ENCODE results near the gene GNA15. TPM values are rescaled to one million over a fixed set of nuclear protein-coding genes. Genes with fewer than 3 reads are reported as not detected.

GNA15 gene
- total RNA-seq, 4 donors from 2014 or later, result 1.2 to 7.2 (median 2.9) TPM

DNA sequence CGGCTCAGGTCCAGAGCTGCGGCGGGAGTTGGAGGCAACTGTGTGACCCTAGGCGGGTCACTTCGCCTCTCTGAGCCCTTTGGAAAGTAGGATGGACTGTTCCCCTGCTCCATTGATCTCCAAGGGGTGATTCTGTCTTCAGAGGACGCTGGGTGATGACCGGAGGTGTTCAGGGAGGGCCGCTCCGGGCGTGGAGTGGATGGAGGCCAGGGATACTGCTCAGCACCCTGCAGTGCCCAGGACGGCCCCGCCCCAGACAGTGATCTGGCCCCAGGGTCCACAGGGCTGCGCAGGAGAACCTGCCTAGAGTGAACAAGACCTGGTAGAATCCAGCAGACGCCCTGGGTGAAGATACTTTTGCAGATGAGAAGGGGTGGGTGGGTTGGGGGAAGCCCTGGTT is 56.9 kb downstream of the GNA15 start:
- Histone ChIP-seq H3K27ac (no peak overlapping the region), H3K4me1 (peaks cover 0 to 1% of the 10 kb centered on the region in 2 donors), H3K4me3 (no peak overlapping the region), H3K9me3 (no peaks in the 10 kb centered on the region), H3K36me3 (no peaks in the 10 kb centered on the region), H3K27me3 (no peaks in the 10 kb centered on the region)
- intact Hi-C loops (cut with DNase I; ENCODE audit: low total_unique reads), result no loop called here
- no peak for DNase-seq
- no peak for TF ChIP-seq POLR2A (IDR thresholded peaks at IDR 0.05)
- TF ChIP-seq, protein P1, sequence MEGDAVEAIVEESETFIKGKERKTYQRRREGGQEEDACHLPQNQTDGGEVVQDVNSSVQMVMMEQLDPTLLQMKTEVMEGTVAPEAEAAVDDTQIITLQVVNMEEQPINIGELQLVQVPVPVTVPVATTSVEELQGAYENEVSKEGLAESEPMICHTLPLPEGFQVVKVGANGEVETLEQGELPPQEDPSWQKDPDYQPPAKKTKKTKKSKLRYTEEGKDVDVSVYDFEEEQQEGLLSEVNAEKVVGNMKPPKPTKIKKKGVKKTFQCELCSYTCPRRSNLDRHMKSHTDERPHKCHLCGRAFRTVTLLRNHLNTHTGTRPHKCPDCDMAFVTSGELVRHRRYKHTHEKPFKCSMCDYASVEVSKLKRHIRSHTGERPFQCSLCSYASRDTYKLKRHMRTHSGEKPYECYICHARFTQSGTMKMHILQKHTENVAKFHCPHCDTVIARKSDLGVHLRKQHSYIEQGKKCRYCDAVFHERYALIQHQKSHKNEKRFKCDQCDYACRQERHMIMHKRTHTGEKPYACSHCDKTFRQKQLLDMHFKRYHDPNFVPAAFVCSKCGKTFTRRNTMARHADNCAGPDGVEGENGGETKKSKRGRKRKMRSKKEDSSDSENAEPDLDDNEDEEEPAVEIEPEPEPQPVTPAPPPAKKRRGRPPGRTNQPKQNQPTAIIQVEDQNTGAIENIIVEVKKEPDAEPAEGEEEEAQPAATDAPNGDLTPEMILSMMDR (IDR thresholded peaks at IDR 0.05), result no peak

- Histone ChIP-seq H3K27ac (no peak overlapping the region), H3K4me1 (no peaks in the 10 kb centered on the region), H3K4me3 (no peak overlapping the region), H3K9me3 (no peaks in the 10 kb centered on the region), H3K36me3 (no peaks in the 10 kb centered on the region), H3K27me3 (no peaks in the 10 kb centered on the region)
- TF ChIP-seq, protein P1 (IDR thresholded peaks at IDR 0.05), result no peak
- TF ChIP-seq POLR2A (IDR thresholded peaks at IDR 0.05), result no peak
- no peak for DNase-seq
- intact Hi-C loops (cut with DNase I; ENCODE audit: low total_unique reads), result no loop called here
Measured at GRCh38 chr19:3193256-3194105, 57.6 kb downstream of the GNA15 start.

- Histone ChIP-seq H3K4me1 (no peaks in the 10 kb centered on the region), H3K36me3 (no peaks in the 10 kb centered on the region), H3K27me3 (no peaks in the 10 kb centered on the region), H3K27ac (no peak overlapping the region), H3K9me3 (no peaks in the 10 kb centered on the region), H3K4me3 (no peak overlapping the region)
- intact Hi-C loops (cut with DNase I; ENCODE audit: low total_unique reads), result no loop called here
- no peak for DNase-seq
- TF ChIP-seq, protein P1 (IDR thresholded peaks at IDR 0.05), result no peak
- no peak for TF ChIP-seq POLR2A (IDR thresholded peaks at IDR 0.05)
Measured at GRCh38 chr19:3194106-3195087, 58.6 kb downstream of the GNA15 start.

- Histone ChIP-seq H3K4me1 (no peaks in the 10 kb centered on the region), H3K9me3 (no peaks in the 10 kb centered on the region), H3K27ac (no peak overlapping the region), H3K36me3 (no peaks in the 10 kb centered on the region), H3K27me3 (no peaks in the 10 kb centered on the region), H3K4me3 (no peak overlapping the region)
- intact Hi-C loops (cut with DNase I; ENCODE audit: low total_unique reads), result no loop called here
- no peak for TF ChIP-seq POLR2A (IDR thresholded peaks at IDR 0.05)
- TF ChIP-seq, protein P1 (IDR thresholded peaks at IDR 0.05), result no peak
- no peak for DNase-seq
Measured at GRCh38 chr19:3196064-3196932, 60.5 kb downstream of the GNA15 start.
